HG02610 (cell line): ENCODE measurements around the gene PLD6.
"Not testable (repeated sequence)": the region's sequence is repeated elsewhere in the genome, so short reads cannot be mapped to it uniquely, and the experiment has no call there.

Experiments
- ATAC-seq: cut with Tn5 transposase; IDR thresholded peaks from one replicate; pipeline ENCODE4 v1.9.1; 2021; ENCODE audit warnings: mild to moderate bottlenecking, moderate library complexity; ENCODE audit not compliant: unreplicated experiment

The PLD6 gene

GRCh38 chr17:17206124-17206912, at the start of gene PLD6:
Gene PLD6, minus strand, starts transcription at chr17:17206333. Its CDS starts 47 bp downstream, at chr17:17206286.
- peak; percentile 45 for ATAC-seq

GRCh38 chr17:17255689-17256088, 49.6 kb upstream of the PLD6 start:
- ATAC-seq, result not testable (repeated sequence)

GRCh38 chr17:17254036-17254435, 47.9 kb upstream of the PLD6 start:
- ATAC-seq, result no peak

GRCh38 chr17:17253406-17253805, 47.3 kb upstream of the PLD6 start:
- no peak for ATAC-seq

- no peak for ATAC-seq
Measured at GRCh38 chr17:17252149-17252661, 46.1 kb upstream of the PLD6 start.

GRCh38 chr17:17246879-17247278, 40.7 kb upstream of the PLD6 start:
- ATAC-seq, result no peak

GRCh38 chr17:17243163-17243562, 37.0 kb upstream of the PLD6 start:
- ATAC-seq, result no peak

GRCh38 chr17:17242246-17242645, 36.1 kb upstream of the PLD6 start:
- no peak for ATAC-seq

- ATAC-seq, result no peak
Measured at GRCh38 chr17:17241656-17242055, 35.5 kb upstream of the PLD6 start.

GRCh38 chr17:17239832-17240231, 33.7 kb upstream of the PLD6 start:
- no peak for ATAC-seq

- ATAC-seq, result peak; percentile 77
Measured at GRCh38 chr17:17237026-17237799, 31.1 kb upstream of the PLD6 start, which contains the start of gene FLCN. Gene FLCN, minus strand, starts transcription at chr17:17237168. Its CDS starts 9,031 bp downstream, at chr17:17228137.

GRCh38 chr17:17236295-17237025, 30.3 kb upstream of the PLD6 start:
- no peak for ATAC-seq

GRCh38 chr17:17235212-17236174, 29.4 kb upstream of the PLD6 start:
- ATAC-seq, result no peak

GRCh38 chr17:17232303-17232621, 26.1 kb upstream of the PLD6 start:
- ATAC-seq, result no peak

GRCh38 chr17:17231621-17232302, 25.6 kb upstream of the PLD6 start:
- ATAC-seq, result no peak

GRCh38 chr17:17229416-17230384, 23.6 kb upstream of the PLD6 start:
- ATAC-seq, result no peak

- no peak for ATAC-seq
Measured at GRCh38 chr17:17228521-17229279, 22.6 kb upstream of the PLD6 start.
